NCI-H2227 (cell line): ENCODE results near the gene CFAP210.
A peak's percentile ranks its signal among the peaks of the same experiment; 100 is the strongest.
"Not testable (repeated sequence)": the region's sequence is repeated elsewhere in the genome, so short reads cannot be mapped to it uniquely, and the experiment has no call there.

Source experiments
- DNase-seq: peaks from one replicate; lab custom pipeline; 2025; ENCODE audit not compliant: unreplicated experiment; lab: John Stamatoyannopoulos, UW

The CFAP210 gene

GRCh38 chr2:169712791-169713227, 18.6 kb upstream of the CFAP210 start:
- no peak for DNase-seq

- no peak for DNase-seq
Observed at GRCh38 chr2:169711751-169712509, 17.7 kb upstream of the CFAP210 start.

- no peak for DNase-seq
Observed at GRCh38 chr2:169709981-169710380, 15.8 kb upstream of the CFAP210 start.

GRCh38 chr2:169709331-169709730, 15.1 kb upstream of the CFAP210 start:
- DNase-seq: no peak

- no peak for DNase-seq
Observed at GRCh38 chr2:169707626-169708025, 13.4 kb upstream of the CFAP210 start.

GRCh38 chr2:169705927-169706326, 11.7 kb upstream of the CFAP210 start:
- no peak for DNase-seq

- no peak for DNase-seq
Observed at GRCh38 chr2:169704160-169704708, 10.0 kb upstream of the CFAP210 start.

GRCh38 chr2:169702996-169703395, 8.8 kb upstream of the CFAP210 start:
- DNase-seq: no peak

GRCh38 chr2:169699173-169699572, 5.0 kb upstream of the CFAP210 start:
- not testable (repeated sequence) for DNase-seq

GRCh38 chr2:169696381-169696780, 2.2 kb upstream of the CFAP210 start:
- no peak for DNase-seq

GRCh38 chr2:169694894-169695260, 672 bp upstream of the CFAP210 start:
- peak; percentile 45 for DNase-seq

GRCh38 chr2:169693360-169693759, 845 bp downstream of the CFAP210 start:
- DNase-seq: peak; percentile 50

- DNase-seq: no peak
Observed at GRCh38 chr2:169692718-169693117, 1.5 kb downstream of the CFAP210 start.

GRCh38 chr2:169690958-169691357, 3.2 kb downstream of the CFAP210 start:
- no peak for DNase-seq

- DNase-seq: not testable (repeated sequence)
Observed at GRCh38 chr2:169687943-169688342, 6.3 kb downstream of the CFAP210 start.

- not testable (repeated sequence) for DNase-seq
Observed at GRCh38 chr2:169686825-169687224, 7.4 kb downstream of the CFAP210 start.

GRCh38 chr2:169684712-169685111, 9.5 kb downstream of the CFAP210 start:
- not testable (repeated sequence) for DNase-seq

- DNase-seq: no peak
Observed at GRCh38 chr2:169684135-169684565, 10.1 kb downstream of the CFAP210 start.

GRCh38 chr2:169683425-169684134, 10.6 kb downstream of the CFAP210 start:
- DNase-seq: no peak

GRCh38 chr2:169683054-169683424, 11.2 kb downstream of the CFAP210 start:
- DNase-seq: no peak

- no peak for DNase-seq
Observed at GRCh38 chr2:169676850-169677249, 17.4 kb downstream of the CFAP210 start.

- no peak for DNase-seq
Observed at GRCh38 chr2:169676357-169676756, 17.8 kb downstream of the CFAP210 start.
